Tibial nerve (tissue), 4 donors: ENCODE results near the gene SNCAIP. TPM values are rescaled to one million over a fixed set of nuclear protein-coding genes. Genes with fewer than 3 reads are reported as not detected.

ENCODE experiments used
- DNase-seq, 2 donors: peaks; one replicate each; pipeline ENCODE4 v3.0.0-alpha.2; 2019; ENCODE audit warnings: low spot score in 2 of 2
- H3K27ac ChIP-seq, 4 donors: fragments of 200-600 bp; sonication (generic) in 3 of 4; one replicate each; pipeline ENCODE4 v1.5.1; 2017 to 2019; ENCODE audit warnings: mild to moderate bottlenecking in 1 of 4
- H3K27me3 ChIP-seq, 2 donors: fragments of 200-600 bp; sonication (generic) in 1 of 2; one replicate each; pipeline versions ENCODE4 v1.5.1 to v1.6.0; 2017 to 2019
- H3K36me3 ChIP-seq, 3 donors: fragments of 200-600 bp; sonication (generic); one replicate each; pipeline ENCODE4 v1.5.1; 2018 to 2019
- H3K4me1 ChIP-seq, 4 donors: fragments of 200-600 bp; sonication (generic) in 3 of 4; one replicate each; pipeline ENCODE4 v1.5.1; 2017 to 2019
- H3K4me3 ChIP-seq, 4 donors: fragments of 200-600 bp; sonication (generic) in 3 of 4; one replicate each; pipeline ENCODE4 v1.5.1; 2017 to 2019; ENCODE audit warnings: mild to moderate bottlenecking in 1 of 4, moderate library complexity in 1 of 4
- H3K9me3 ChIP-seq, 4 donors: fragments of 200-600 bp; sonication (generic) in 3 of 4; one replicate each; pipeline ENCODE4 v1.5.1; 2017 to 2019
- EP300 ChIP-seq, 2 donors: sonication (generic); formaldehyde crosslinking; IDR thresholded peaks; one replicate each; pipeline ENCODE4 v1.6.1; 2017; ENCODE audit warnings: antibody characterized with exemption in 2 of 2, mild to moderate bottlenecking in 1 of 2
- POLR2A ChIP-seq, 2 donors: fragments of 450-650 bp; IDR thresholded peaks; one replicate each; pipeline ENCODE4 v1.6.1; 2017; ENCODE audit warnings: antibody characterized with exemption in 2 of 2, mild to moderate bottlenecking in 2 of 2, moderate library complexity in 2 of 2
- whole genome bisulfite sequencing, 2 donors: methylation state at CpG; one replicate each; pipeline ENCODE4 v1.1.5; 2018; 5-methylcytosine and 5-hydroxymethylcytosine counted together
- total RNA-seq, 4 donors: library from RNA; depleted of rRNA; stranded (reverse); fragments of >200 nt; gene quantifications; one replicate each; pipeline ENCODE4 v1.1.0, GENCODE V29; 2016
- TF ChIP-seq, protein P1 (sequence below), 5 experiments: fragments of 200-600 bp in 3 of 5; fragments of 450-650 bp in 2 of 5; sonication (generic) in 3 of 5; IDR thresholded peaks; one replicate each; pipeline ENCODE4 v1.5.1; 2016 to 2019; ENCODE audit warnings: antibody characterized with exemption in 5 of 5, mild to moderate bottlenecking in 3 of 5, moderate library complexity in 2 of 5

The SNCAIP gene
- total RNA-seq, 4 donors from 2014 or later, result 4.6 to 18.6 (median 6.4) TPM

DNA sequence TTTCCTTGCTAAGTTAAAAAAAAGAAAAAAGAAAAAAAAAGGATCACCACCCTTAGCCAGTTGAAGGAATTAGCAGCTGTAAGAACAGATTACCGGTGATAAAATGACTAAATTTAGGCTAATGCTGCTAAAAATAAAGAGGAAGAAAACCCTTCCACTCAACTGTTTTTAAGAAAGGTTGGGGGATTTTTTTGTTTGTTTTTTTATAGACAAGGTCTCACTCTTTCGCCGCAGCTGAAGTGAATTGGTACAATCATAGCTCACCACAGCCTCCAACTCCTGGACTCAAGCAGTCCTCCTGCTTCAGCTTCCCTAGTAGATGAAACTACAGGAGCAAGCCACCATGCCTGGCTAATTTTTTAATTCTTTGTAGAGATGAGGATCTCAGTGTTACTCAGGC is 101.7 kb downstream of the SNCAIP start:
- H3K4me1 ChIP-seq, result no peaks in the 10 kb centered on the region
- no peak for TF ChIP-seq POLR2A (IDR thresholded peaks at IDR 0.05)
- no peaks in the 10 kb centered on the region for H3K9me3 ChIP-seq
- H3K36me3 ChIP-seq, result no peaks in the 10 kb centered on the region
- DNase-seq, result no peak
- 84 to 91% methylated on average over 3 of the region's 3 CpGs for WGBS, 2 donors
- no peak overlapping the region for H3K4me3 ChIP-seq
- H3K27ac ChIP-seq, result no peak overlapping the region
- no peaks in the 10 kb centered on the region for H3K27me3 ChIP-seq

DNA sequence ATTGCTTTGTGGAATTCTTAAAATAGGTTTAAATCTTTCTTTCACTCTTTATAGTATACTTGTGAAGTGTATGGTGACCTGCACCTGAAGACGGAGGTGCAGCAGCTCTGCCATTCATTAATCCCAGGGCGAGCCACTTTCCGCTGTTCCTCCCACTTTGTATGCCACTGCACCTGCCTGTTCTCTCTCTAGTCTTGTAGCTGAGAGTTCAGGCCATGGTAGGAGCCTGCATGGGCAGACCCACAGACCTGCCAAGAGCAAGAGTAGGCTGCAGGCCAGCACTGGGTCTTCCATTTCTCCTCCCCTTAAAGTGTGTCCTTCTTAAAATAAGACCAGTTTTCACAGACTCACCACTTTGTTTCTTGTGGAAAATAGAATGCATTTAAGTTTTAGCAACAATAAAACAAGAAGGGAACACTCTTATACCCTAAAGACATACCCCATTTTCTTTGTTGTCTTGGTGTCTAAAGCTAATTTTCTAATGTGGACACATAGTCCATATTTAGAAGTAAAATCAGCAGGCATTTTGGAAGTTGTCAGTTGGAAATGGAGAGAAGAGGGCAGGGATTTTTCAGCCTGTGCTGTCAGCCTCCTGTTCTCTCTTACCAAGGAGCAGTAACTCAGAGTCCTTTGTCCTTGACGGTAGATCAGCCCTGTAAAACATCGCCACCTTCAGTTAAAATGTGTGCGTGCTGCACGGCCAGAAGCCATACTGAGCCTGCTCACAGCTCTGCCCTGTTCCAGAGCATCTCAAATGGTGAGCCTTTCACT is 103.2 kb downstream of the SNCAIP start:
- Histone ChIP-seq H3K4me1 (no peaks in the 10 kb centered on the region), H3K4me3 (no peak overlapping the region), H3K27me3 (no peaks in the 10 kb centered on the region), H3K36me3 (no peaks in the 10 kb centered on the region), H3K9me3 (no peaks in the 10 kb centered on the region), H3K27ac (no peak overlapping the region)
- no peak for TF ChIP-seq EP300 (IDR thresholded peaks at IDR 0.05)
- no peak for TF ChIP-seq POLR2A (IDR thresholded peaks at IDR 0.05)
- TF ChIP-seq, protein P1, sequence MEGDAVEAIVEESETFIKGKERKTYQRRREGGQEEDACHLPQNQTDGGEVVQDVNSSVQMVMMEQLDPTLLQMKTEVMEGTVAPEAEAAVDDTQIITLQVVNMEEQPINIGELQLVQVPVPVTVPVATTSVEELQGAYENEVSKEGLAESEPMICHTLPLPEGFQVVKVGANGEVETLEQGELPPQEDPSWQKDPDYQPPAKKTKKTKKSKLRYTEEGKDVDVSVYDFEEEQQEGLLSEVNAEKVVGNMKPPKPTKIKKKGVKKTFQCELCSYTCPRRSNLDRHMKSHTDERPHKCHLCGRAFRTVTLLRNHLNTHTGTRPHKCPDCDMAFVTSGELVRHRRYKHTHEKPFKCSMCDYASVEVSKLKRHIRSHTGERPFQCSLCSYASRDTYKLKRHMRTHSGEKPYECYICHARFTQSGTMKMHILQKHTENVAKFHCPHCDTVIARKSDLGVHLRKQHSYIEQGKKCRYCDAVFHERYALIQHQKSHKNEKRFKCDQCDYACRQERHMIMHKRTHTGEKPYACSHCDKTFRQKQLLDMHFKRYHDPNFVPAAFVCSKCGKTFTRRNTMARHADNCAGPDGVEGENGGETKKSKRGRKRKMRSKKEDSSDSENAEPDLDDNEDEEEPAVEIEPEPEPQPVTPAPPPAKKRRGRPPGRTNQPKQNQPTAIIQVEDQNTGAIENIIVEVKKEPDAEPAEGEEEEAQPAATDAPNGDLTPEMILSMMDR (IDR thresholded peaks at IDR 0.05), result peak; percentile 28 to 58 (median 45)
- peak in 1 of 2 donors; percentile 40 for DNase-seq
- 45 to 47% methylated on average over 7 of the region's 7 CpGs for WGBS, 2 donors

DNA sequence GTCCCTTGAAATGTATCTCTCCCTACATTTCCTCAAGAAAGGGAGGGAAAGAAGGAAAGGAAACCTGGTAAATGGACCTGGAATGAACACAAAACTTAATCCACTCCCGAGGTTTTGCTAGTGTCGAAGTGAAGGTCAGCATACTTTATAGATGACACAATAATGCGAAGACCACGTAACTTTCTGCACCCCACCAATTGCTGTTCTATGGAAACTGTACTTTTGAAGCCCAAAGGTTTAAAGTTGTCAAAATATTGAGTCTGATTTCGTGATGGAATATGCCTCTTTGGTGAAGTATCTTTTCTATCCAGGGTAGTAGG is 103.7 kb downstream of the SNCAIP start:
- Histone ChIP-seq H3K36me3 (no peaks in the 10 kb centered on the region), H3K9me3 (no peaks in the 10 kb centered on the region), H3K4me1 (no peaks in the 10 kb centered on the region), H3K27me3 (no peaks in the 10 kb centered on the region), H3K27ac (no peak overlapping the region), H3K4me3 (no peak overlapping the region)
- 79 to 80% methylated on average over 5 of the region's 5 CpGs for WGBS, 2 donors
- no peak for DNase-seq
- TF ChIP-seq, protein P1 (IDR thresholded peaks at IDR 0.05), result no peak
- no peak for TF ChIP-seq POLR2A (IDR thresholded peaks at IDR 0.05)
- no peak for TF ChIP-seq EP300 (IDR thresholded peaks at IDR 0.05)

DNA sequence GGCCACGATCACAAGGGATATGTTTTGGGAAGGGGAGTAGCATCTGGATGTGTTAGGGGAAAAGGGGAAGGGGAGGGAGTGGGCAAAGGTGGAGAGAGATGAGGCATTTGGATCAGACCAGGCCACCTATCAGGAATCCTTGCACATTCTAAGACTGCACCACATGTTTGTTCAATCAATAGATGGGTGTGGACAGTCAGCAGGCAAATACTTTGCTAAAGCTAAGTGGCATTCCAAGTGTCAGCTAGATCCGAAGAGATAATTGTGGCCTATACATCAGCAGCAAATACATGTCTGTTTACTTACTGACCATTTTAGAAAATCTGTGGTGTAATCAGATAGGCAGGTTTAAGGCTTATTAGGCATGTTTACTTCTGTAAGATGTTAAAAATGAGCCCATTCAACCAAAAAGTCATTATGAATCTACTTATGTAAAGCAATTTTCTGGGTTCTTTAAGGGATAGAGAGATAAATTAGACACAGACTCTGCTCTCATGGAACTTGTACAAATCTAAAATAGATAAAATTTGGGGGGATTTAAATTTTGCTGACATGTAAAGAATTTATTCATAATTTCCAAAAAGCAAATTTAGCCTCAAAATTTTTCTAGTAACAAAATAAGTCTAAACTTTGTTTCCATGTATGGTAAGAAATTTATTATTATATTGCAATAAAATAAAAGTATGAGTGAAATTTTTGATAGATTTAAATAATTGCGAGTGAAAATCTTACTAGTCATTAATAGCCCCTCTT is 107.3 kb downstream of the SNCAIP start:
- 87 to 90% methylated on average over 3 of the region's 3 CpGs for WGBS, 2 donors
- Histone ChIP-seq H3K4me3 (no peak overlapping the region), H3K4me1 (no peaks in the 10 kb centered on the region), H3K27ac (no peak overlapping the region), H3K36me3 (peaks cover 0 to 5% (median 0%) of the 10 kb centered on the region in 3 donors), H3K27me3 (no peaks in the 10 kb centered on the region), H3K9me3 (no peaks in the 10 kb centered on the region)
- no peak for DNase-seq
- TF ChIP-seq EP300 (IDR thresholded peaks at IDR 0.05), result no peak

DNA sequence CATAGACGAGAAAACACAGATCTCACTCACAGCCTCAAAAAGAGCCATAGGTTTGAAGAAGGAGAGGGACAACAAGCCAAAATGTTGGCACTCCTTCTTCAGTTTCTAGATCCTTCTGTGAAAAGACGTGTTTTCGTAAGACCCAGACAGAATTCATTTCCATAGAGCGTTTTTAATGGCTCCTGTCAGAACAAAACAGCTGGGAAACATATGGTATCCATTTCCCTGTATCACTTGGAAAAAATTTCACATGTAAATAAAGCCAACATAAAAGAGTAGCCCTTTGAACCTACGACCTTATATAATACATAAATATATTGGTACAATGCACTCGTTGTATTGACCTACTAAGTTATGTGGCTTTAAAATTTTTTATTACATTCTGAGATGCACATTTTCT is 108.1 kb downstream of the SNCAIP start:
- Histone ChIP-seq H3K27ac (no peak overlapping the region), H3K9me3 (no peaks in the 10 kb centered on the region)
- TF ChIP-seq, protein P1 (IDR thresholded peaks at IDR 0.05), result no peak
- no peak for TF ChIP-seq EP300 (IDR thresholded peaks at IDR 0.05)
- TF ChIP-seq POLR2A (IDR thresholded peaks at IDR 0.05), result no peak

DNA sequence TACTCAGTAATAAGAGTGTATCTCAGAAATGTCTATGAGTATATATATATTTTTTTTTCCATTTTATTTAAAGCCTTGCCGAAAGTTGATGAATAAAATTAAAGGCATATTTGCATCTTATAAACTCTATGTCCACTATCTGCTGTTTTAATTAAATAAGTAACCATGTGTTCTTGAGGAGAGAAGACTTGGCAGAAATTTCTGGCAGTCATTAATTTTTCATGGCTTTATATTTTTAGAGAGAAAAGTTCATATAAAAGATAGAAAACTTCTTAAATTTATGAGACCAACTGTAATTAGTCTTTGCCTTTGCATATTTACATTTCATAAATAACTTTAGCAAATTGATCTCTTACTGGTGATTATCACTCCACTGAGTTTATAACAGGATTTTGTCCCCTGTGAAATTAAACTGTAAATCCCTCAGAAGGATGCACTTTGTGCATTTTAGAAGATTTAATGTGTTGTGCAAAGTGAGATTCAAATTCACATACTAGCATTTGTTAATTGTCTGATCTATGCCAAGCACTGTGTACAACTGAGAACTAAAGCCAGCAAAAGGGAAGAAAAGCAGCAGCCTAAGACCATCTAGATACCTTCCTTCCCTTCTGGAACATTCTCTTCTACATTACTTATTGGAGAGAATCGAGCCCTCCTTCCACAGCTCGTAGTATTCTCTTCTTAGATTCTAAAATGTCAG is 108.7 kb downstream of the SNCAIP start:
- WGBS, 2 donors, result 81 to 82% methylated on average over 3 of the region's 3 CpGs

More for the DNA sequence above, 108.1 kb downstream of the SNCAIP start:
- 43 to 50% methylated on average over 6 of the region's 6 CpGs for WGBS, 2 donors
- H3K36me3 ChIP-seq, result peaks cover 0 to 5% (median 0%) of the 10 kb centered on the region in 3 donors
- H3K27me3 ChIP-seq, result no peaks in the 10 kb centered on the region
- DNase-seq, result no peak
- no peak overlapping the region for H3K4me3 ChIP-seq
- H3K4me1 ChIP-seq, result no peaks in the 10 kb centered on the region

More for the DNA sequence above, 108.7 kb downstream of the SNCAIP start:
- DNase-seq, result no peak
- Histone ChIP-seq H3K9me3 (no peaks in the 10 kb centered on the region), H3K4me1 (no peaks in the 10 kb centered on the region), H3K36me3 (peaks cover 0 to 5% (median 0%) of the 10 kb centered on the region in 3 donors), H3K4me3 (no peak overlapping the region), H3K27ac (no peak overlapping the region), H3K27me3 (no peaks in the 10 kb centered on the region)
- TF ChIP-seq, protein P1 (IDR thresholded peaks at IDR 0.05), result no peak
- TF ChIP-seq EP300 (IDR thresholded peaks at IDR 0.05) (no peak), POLR2A (IDR thresholded peaks at IDR 0.05) (no peak)
